Glutamatergic neuron (in vitro differentiated cells): ENCODE measurements around the gene CDADC1. TPM values are rescaled to one million over a fixed set of nuclear protein-coding genes. Genes with fewer than 3 reads are reported as not detected.

Source experiments
- DNase-seq: peaks from one replicate; pipeline ENCODE4 v3.0.0; 2022
- H3K27ac Mint-ChIP-seq: one replicate; pipeline ENCODE4 v1.8.0; 2020; ENCODE audit warnings: mild to moderate bottlenecking, mixed read lengths, inconsistent platforms; ENCODE audit not compliant: unreplicated experiment
- H3K27me3 Mint-ChIP-seq: one replicate; pipeline ENCODE4 v1.8.0; 2020; ENCODE audit warnings: mild to moderate bottlenecking, moderate library complexity, mixed read lengths, inconsistent platforms; ENCODE audit not compliant: unreplicated experiment
- H3K36me3 Mint-ChIP-seq: one replicate; pipeline ENCODE4 v1.8.0; 2020; ENCODE audit warnings: mild to moderate bottlenecking, mixed read lengths, inconsistent platforms; ENCODE audit not compliant: unreplicated experiment
- H3K4me1 Mint-ChIP-seq: one replicate; pipeline ENCODE4 v1.8.0; 2020; ENCODE audit warnings: mild to moderate bottlenecking, low read depth, mixed read lengths, inconsistent platforms; ENCODE audit not compliant: unreplicated experiment
- H3K4me3 Mint-ChIP-seq: one replicate; pipeline ENCODE4 v1.8.0; 2020; ENCODE audit warnings: mild to moderate bottlenecking, mixed read lengths, inconsistent platforms; ENCODE audit not compliant: unreplicated experiment
- H3K9me3 Mint-ChIP-seq: one replicate; pipeline ENCODE4 v1.8.0; 2020; ENCODE audit warnings: mild to moderate bottlenecking, moderate library complexity, mixed read lengths, inconsistent platforms; ENCODE audit not compliant: unreplicated experiment
- total RNA-seq: library from RNA; stranded (reverse); fragmentation: NEBNext Ultra II Directional; extraction: Animal tissue kit (Norgen Biotek cat#: 25700); gene quantifications from one replicate; pipeline ENCODE4 v1.2.1, GENCODE V29; 2021; ENCODE audit not compliant: unreplicated experiment
- TF ChIP-seq, protein P1 (sequence below): fragments of 200-600 bp; sonication (generic); IDR thresholded peaks from one replicate; pipeline ENCODE4 v1.5.0; 2021; ENCODE audit not compliant: partially characterized antibody, unreplicated experiment

CDADC1 gene
- total RNA-seq, 1 donor from 2014 or later = 4.3 TPM

DNA sequence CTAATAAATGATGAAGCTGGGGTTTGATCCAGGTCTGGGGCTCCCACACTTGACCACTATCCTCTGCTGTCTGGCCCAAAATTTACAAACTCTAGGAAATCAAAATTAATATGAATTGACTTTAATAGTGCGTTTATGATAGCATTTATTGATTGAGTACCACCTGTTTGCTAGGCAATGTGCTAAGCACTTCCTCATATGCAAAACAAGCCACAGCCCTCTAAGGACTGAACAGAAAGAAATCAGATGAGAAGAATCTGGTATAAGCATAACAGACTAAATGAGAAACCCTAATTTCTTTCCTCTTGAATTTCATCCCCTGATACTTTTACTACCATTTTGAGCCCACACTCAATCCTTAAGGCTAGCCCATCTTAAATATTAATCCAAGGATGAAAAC is 34.2 kb upstream of the CDADC1 start:
- TF ChIP-seq, protein P1, sequence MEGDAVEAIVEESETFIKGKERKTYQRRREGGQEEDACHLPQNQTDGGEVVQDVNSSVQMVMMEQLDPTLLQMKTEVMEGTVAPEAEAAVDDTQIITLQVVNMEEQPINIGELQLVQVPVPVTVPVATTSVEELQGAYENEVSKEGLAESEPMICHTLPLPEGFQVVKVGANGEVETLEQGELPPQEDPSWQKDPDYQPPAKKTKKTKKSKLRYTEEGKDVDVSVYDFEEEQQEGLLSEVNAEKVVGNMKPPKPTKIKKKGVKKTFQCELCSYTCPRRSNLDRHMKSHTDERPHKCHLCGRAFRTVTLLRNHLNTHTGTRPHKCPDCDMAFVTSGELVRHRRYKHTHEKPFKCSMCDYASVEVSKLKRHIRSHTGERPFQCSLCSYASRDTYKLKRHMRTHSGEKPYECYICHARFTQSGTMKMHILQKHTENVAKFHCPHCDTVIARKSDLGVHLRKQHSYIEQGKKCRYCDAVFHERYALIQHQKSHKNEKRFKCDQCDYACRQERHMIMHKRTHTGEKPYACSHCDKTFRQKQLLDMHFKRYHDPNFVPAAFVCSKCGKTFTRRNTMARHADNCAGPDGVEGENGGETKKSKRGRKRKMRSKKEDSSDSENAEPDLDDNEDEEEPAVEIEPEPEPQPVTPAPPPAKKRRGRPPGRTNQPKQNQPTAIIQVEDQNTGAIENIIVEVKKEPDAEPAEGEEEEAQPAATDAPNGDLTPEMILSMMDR = no peak
- Mint-ChIP-seq H3K36me3 (peaks cover 11% of the 10 kb centered on the region), H3K27me3 (peaks cover 15% of the 10 kb centered on the region), H3K4me3 (no peak overlapping the region), H3K4me1 (peaks cover 5% of the 10 kb centered on the region), H3K27ac (no peak overlapping the region), H3K9me3 (peaks cover 8% of the 10 kb centered on the region)
- DNase-seq = no peak

DNA sequence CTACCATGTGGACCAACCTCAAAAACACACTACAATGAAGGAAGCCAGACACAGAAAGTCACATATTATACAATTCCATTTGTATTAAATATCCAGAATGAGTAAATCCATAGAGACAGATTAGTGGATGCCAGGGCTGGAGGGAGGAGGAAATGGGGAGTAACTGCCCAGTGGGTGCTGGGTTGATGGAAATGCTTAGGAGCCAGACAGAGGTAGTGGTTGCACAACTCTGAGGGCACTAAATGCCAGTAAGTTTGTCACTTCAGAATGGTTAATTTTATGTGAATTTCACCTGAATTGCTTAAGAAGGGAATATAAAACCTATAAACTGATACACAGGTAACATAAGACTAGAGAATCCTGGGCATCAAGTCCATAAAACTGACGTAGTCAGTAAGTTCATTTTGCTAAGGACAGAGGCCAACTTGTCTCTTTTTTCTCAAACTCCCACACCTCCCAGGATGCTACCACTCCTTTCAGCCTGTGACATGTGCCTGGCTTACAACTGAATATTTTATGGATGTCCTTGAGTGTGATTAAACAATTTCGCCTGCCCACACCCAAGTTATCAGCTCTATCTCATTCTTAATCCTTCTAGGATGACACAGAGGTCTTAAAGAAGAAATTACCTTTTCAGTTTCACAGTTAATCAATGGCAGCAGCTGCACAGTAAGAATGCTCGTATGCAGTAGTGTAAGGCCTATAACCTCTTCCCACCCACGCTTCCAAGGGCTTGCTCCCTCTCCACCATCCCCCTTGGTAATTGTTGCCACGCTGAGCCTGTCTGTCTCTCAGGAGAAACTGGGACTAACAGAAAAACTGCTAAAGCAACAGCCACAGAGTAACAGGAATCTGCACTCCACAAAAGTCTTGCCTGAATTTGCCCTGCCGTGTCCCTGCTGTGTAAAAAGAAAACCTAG is 33.5 kb upstream of the CDADC1 start:
- no peak for DNase-seq
- H3K4me1 Mint-ChIP-seq = peaks cover 5% of the 10 kb centered on the region
- peaks cover 14% of the 10 kb centered on the region for H3K36me3 Mint-ChIP-seq
- H3K27me3 Mint-ChIP-seq = peaks cover 21% of the 10 kb centered on the region
- H3K4me3 Mint-ChIP-seq = no peak overlapping the region
- no peak overlapping the region for H3K27ac Mint-ChIP-seq
- TF ChIP-seq, protein P1 = no peak
- peaks cover 12% of the 10 kb centered on the region for H3K9me3 Mint-ChIP-seq

DNA sequence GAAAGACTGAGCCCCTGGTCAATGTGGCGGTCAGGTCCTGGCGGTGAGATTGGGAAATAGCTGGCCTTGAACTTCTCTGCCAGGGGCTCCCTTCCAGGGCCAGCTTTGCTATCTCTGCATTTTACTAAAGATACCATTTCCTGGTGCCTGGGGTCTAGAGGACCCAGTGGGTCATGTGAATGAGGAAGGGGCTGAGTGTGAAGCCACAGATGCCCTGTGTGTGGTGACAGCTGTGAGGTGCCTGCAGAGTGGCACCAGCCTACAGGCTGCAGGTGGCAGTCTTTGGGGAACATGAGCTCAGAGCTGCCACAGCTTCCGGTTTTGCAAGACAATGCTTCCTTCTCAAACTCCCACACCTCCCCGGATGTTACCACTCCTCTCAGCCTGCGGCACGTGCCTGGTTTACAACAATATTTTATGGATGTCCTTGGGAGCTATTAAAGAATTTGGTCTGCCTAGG is 32.8 kb upstream of the CDADC1 start:
- no peak overlapping the region for H3K4me3 Mint-ChIP-seq
- H3K9me3 Mint-ChIP-seq = peaks cover 16% of the 10 kb centered on the region
- H3K4me1 Mint-ChIP-seq = peaks cover 5% of the 10 kb centered on the region
- no peak for DNase-seq
- peaks cover 19% of the 10 kb centered on the region for H3K36me3 Mint-ChIP-seq
- H3K27me3 Mint-ChIP-seq = peaks cover 26% of the 10 kb centered on the region
- TF ChIP-seq, protein P1 = no peak
- H3K27ac Mint-ChIP-seq = no peak overlapping the region

DNA sequence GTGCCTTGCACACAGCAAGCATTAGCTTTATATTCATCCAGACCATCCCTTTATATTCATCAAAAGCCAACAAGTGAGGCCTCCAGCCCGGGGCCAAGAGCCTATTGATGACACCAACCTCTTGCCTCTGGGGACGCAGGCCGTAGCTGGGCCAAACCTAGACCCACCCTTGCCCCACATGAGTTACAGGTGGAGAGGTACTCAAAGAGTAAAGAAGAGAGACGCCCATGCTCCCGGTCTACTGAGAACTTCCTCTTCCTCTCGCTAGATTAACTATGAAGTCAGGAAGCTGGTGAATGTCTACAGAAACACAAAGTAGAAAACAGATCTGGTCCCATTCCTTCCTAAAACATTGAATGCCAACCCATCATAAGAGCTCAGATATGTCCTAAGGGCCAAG is 31.4 kb upstream of the CDADC1 start:
- Mint-ChIP-seq H3K27me3 (peaks cover 28% of the 10 kb centered on the region), H3K9me3 (peaks cover 16% of the 10 kb centered on the region), H3K4me3 (no peak overlapping the region), H3K4me1 (peaks cover 5% of the 10 kb centered on the region), H3K36me3 (peaks cover 19% of the 10 kb centered on the region), H3K27ac (no peak overlapping the region)
- TF ChIP-seq, protein P1 = no peak
- no peak for DNase-seq

DNA sequence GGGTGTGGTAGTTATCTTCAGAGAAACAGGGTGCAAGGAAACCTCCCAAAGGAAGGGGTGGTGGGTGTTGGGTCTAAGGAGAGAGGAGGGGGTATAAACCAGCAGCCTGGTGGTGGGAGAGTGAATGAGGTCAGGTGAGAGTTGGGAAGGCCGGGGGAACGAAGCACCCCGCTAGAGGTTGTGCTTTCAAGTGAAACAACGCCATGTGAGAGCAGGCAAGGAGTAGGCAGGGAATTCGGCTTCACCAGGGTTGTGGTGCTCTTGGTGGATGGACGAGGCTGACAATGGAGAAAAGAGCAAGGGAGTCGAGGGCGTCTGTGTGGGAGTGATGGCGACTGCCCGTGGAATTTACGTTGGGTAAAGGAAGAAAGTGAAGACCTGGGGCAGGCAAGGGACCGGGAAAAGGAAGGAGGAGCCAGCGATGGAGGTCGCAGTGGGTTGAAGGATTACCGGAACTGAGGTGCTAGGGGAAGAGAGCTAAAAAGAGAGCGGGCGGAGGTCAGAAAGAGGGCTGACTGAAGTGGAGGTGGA is 29.7 kb upstream of the CDADC1 start:
- DNase-seq = no peak
- H3K27ac Mint-ChIP-seq = no peak overlapping the region
- H3K9me3 Mint-ChIP-seq = peaks cover 16% of the 10 kb centered on the region
- H3K4me3 Mint-ChIP-seq = peak overlapping the region; percentile 55
- peaks cover 24% of the 10 kb centered on the region for H3K36me3 Mint-ChIP-seq
- H3K27me3 Mint-ChIP-seq = peaks cover 36% of the 10 kb centered on the region
- TF ChIP-seq, protein P1 = no peak
- peaks cover 5% of the 10 kb centered on the region for H3K4me1 Mint-ChIP-seq
